OCI-LY1 (cell line): Measurements from ENCODE around the gene EXO1.
"Not testable (repeated sequence)": the region's sequence is repeated elsewhere in the genome, so short reads cannot be mapped to it uniquely, and the experiment has no call there.

Source experiments
- H2AFZ ChIP-seq: fragments of 200-600 bp; sonication (generic), shearing (Covaris generic); 2 replicates; pipeline ENCODE4 v1.6.0; 2014; ENCODE audit warnings: antibody characterized with exemption, mild to moderate bottlenecking, low read length
- H3F3A ChIP-seq: fragments of 200-600 bp; sonication (generic), shearing (Covaris generic); 2 replicates; pipeline ENCODE4 v1.6.0; 2014; ENCODE audit warnings: mild to moderate bottlenecking, antibody characterized with exemption, low read length, moderate library complexity; ENCODE audit not compliant: insufficient read depth
- H3K27ac ChIP-seq: fragments of 200-600 bp; sonication (generic); 2 replicates; pipeline ENCODE4 v1.5.1; 2014; ENCODE audit warnings: low read length, mixed run types, mild to moderate bottlenecking, low read depth; ENCODE audit not compliant: poor library complexity, severe bottlenecking
- H3K27me3 ChIP-seq: fragments of 200-600 bp; sonication (generic); 2 replicates; pipeline ENCODE4 v1.6.0; 2014; ENCODE audit warnings: antibody characterized with exemption, mild to moderate bottlenecking, low read length, moderate library complexity; ENCODE audit not compliant: insufficient read depth
- H3K36me3 ChIP-seq: fragments of 200-600 bp; sonication (generic); 2 replicates; pipeline ENCODE4 v1.6.1; 2014; ENCODE audit warnings: mild to moderate bottlenecking, antibody characterized with exemption, low read length, moderate library complexity, mixed read lengths; ENCODE audit not compliant: insufficient read depth
- H3K4me1 ChIP-seq: fragments of 200-600 bp; sonication (generic); 2 replicates; pipeline ENCODE4 v1.5.1; 2014; ENCODE audit warnings: mild to moderate bottlenecking, low read length, moderate library complexity; ENCODE audit not compliant: insufficient read depth, severe bottlenecking
- H3K4me2 ChIP-seq: fragments of 200-600 bp; sonication (generic), shearing (Covaris generic); 2 replicates; pipeline ENCODE4 v1.6.1; 2014; ENCODE audit warnings: low read length
- H3K4me3 ChIP-seq: fragments of 200-600 bp; sonication (generic); 2 replicates; pipeline ENCODE4 v1.5.1; 2014; ENCODE audit warnings: low read length, low read depth, mild to moderate bottlenecking, mixed read lengths; ENCODE audit not compliant: poor library complexity, severe bottlenecking
- H3K79me2 ChIP-seq: fragments of 200-600 bp; shearing (Covaris generic); 2 replicates; pipeline ENCODE4 v1.6.1; 2016; ENCODE audit warnings: mixed run types, low read length, mixed read lengths; ENCODE audit not compliant: insufficient read depth
- H3K9ac ChIP-seq: fragments of 200-600 bp; sonication (generic), shearing (Covaris generic); 2 replicates; pipeline ENCODE4 v1.6.1; 2014; ENCODE audit warnings: mild to moderate bottlenecking, low read length, mixed read lengths
- H3K9me2 ChIP-seq: fragments of 200-600 bp; sonication (generic), shearing (Covaris generic); 2 replicates; pipeline ENCODE4 v1.6.1; 2014; ENCODE audit warnings: low read depth, mild to moderate bottlenecking, low read length, mixed read lengths
- H3K9me3 ChIP-seq: fragments of 200-600 bp; shearing (Covaris generic); 2 replicates; pipeline ENCODE4 v1.6.1; 2014; ENCODE audit warnings: low read length, mixed read lengths
- H4K20me1 ChIP-seq: fragments of 200-600 bp; sonication (generic), shearing (Covaris generic); 2 replicates; pipeline ENCODE4 v1.6.0; 2016; ENCODE audit warnings: mild to moderate bottlenecking, low read length; ENCODE audit not compliant: insufficient read depth
- CTCF ChIP-seq: fragments of 200-600 bp; sonication (generic), shearing (Covaris generic); IDR thresholded peaks from 2 replicates; pipeline ENCODE4 v1.5.1; 2017; ENCODE audit warnings: mild to moderate bottlenecking, antibody characterized with exemption, low read length, moderate library complexity, mixed read lengths
- EZH2 ChIP-seq: fragments of 200-600 bp; sonication (generic), shearing (Covaris generic); IDR thresholded peaks from 2 replicates; pipeline ENCODE4 v1.8.0; 2017; ENCODE audit warnings: borderline replicate concordance, mixed run types, mild to moderate bottlenecking, antibody characterized with exemption, low read length, moderate library complexity, mixed read lengths

EXO1 gene

GRCh38 chr1:241822846-241823245 lies 25.2 kb upstream of the EXO1 start:
- no peak overlapping the region for H3K4me2 ChIP-seq

GRCh38 chr1:241823925-241824324 lies 24.1 kb upstream of the EXO1 start:
- Histone ChIP-seq H3K4me2 (no peak overlapping the region), H3K4me1 (no peaks in the 10 kb centered on the region), H3K27me3 (no peaks in the 10 kb centered on the region), H3K9ac (no peak overlapping the region), H3K79me2 (no peaks in the 10 kb centered on the region), H3K9me3 (no peaks in the 10 kb centered on the region), H3K36me3 (no peaks in the 10 kb centered on the region), H3K27ac (no peak overlapping the region), H2AFZ (no peak overlapping the region), H3K9me2 (no peaks in the 10 kb centered on the region), H3K4me3 (no peak overlapping the region), H3F3A (no peaks in the 10 kb centered on the region), H4K20me1 (no peaks in the 10 kb centered on the region)
- TF ChIP-seq EZH2 (no peak), CTCF (no peak)

More at GRCh38 chr1:241822846-241823245, 25.2 kb upstream of the EXO1 start:
- no peaks in the 10 kb centered on the region for H3K9me2 ChIP-seq
- no peaks in the 10 kb centered on the region for H3K27me3 ChIP-seq
- no peaks in the 10 kb centered on the region for H4K20me1 ChIP-seq
- H2AFZ ChIP-seq, result no peak overlapping the region
- H3F3A ChIP-seq, result no peaks in the 10 kb centered on the region
- H3K36me3 ChIP-seq, result no peaks in the 10 kb centered on the region
- no peaks in the 10 kb centered on the region for H3K4me1 ChIP-seq
- TF ChIP-seq CTCF (no peak), EZH2 (no peak)
- H3K4me3 ChIP-seq, result no peak overlapping the region
- H3K9me3 ChIP-seq, result no peaks in the 10 kb centered on the region
- H3K79me2 ChIP-seq, result no peaks in the 10 kb centered on the region
- H3K9ac ChIP-seq, result no peak overlapping the region
- H3K27ac ChIP-seq, result no peak overlapping the region

GRCh38 chr1:241825581-241825980 lies 22.4 kb upstream of the EXO1 start:
- Histone ChIP-seq H3K27ac (no peak overlapping the region), H3K9me2 (no peaks in the 10 kb centered on the region), H3K4me2 (no peak overlapping the region), H2AFZ (no peak overlapping the region), H3K79me2 (no peaks in the 10 kb centered on the region), H4K20me1 (no peaks in the 10 kb centered on the region), H3K9ac (no peak overlapping the region), H3K27me3 (no peaks in the 10 kb centered on the region), H3K4me1 (no peaks in the 10 kb centered on the region), H3K9me3 (no peaks in the 10 kb centered on the region), H3K4me3 (no peak overlapping the region), H3F3A (no peaks in the 10 kb centered on the region), H3K36me3 (no peaks in the 10 kb centered on the region)
- no peak for TF ChIP-seq EZH2
- no peak for TF ChIP-seq CTCF

GRCh38 chr1:241826613-241827012 lies 21.4 kb upstream of the EXO1 start:
- not testable (repeated sequence) for H3K36me3 ChIP-seq, H3F3A ChIP-seq, H3K9me2 ChIP-seq, H3K79me2 ChIP-seq, H3K4me1 ChIP-seq, H3K9me3 ChIP-seq, H4K20me1 ChIP-seq, H3K27me3 ChIP-seq, H3K4me3 ChIP-seq, H2AFZ ChIP-seq, H3K4me2 ChIP-seq, H3K27ac ChIP-seq, H3K9ac ChIP-seq
